ENCODE measurements around the gene SPNS2.

The SPNS2 gene

GRCh38 chr17:4538236-4539002, 39.7 kb downstream of the SPNS2 start:
- no peak for DNase-seq

- no peak for DNase-seq
Measured at GRCh38 chr17:4539025-4539424, 40.3 kb downstream of the SPNS2 start.

GRCh38 chr17:4539576-4540223, 41.0 kb downstream of the SPNS2 start:
- no peak for DNase-seq

GRCh38 chr17:4540224-4540651, 41.6 kb downstream of the SPNS2 start:
- no peak for DNase-seq

- no peak for DNase-seq
Measured at GRCh38 chr17:4540687-4541327, 42.1 kb downstream of the SPNS2 start.

GRCh38 chr17:4541328-4542002, 42.8 kb downstream of the SPNS2 start:
- DNase-seq, result no peak

GRCh38 chr17:4542003-4542725, 43.5 kb downstream of the SPNS2 start:
- no peak for DNase-seq

- no peak for DNase-seq
Measured at GRCh38 chr17:4542726-4543191, 44.1 kb downstream of the SPNS2 start.

- DNase-seq, result no peak
Measured at GRCh38 chr17:4543557-4544026, 44.9 kb downstream of the SPNS2 start.

- DNase-seq, result no peak
Measured at GRCh38 chr17:4544135-4544950, 45.7 kb downstream of the SPNS2 start.

- no peak for DNase-seq
Measured at GRCh38 chr17:4544951-4545216, 46.2 kb downstream of the SPNS2 start.

GRCh38 chr17:4545217-4545951, 46.7 kb downstream of the SPNS2 start:
- no peak for DNase-seq

GRCh38 chr17:4547118-4547906, 48.6 kb downstream of the SPNS2 start:
- no peak for DNase-seq

- no peak for DNase-seq
Measured at GRCh38 chr17:4548061-4548461, 49.4 kb downstream of the SPNS2 start.

GRCh38 chr17:4548721-4549531, 50.2 kb downstream of the SPNS2 start:
- no peak for DNase-seq

- DNase-seq, result no peak
Measured at GRCh38 chr17:4549781-4550533, 51.3 kb downstream of the SPNS2 start.

GRCh38 chr17:4550534-4551039, 51.9 kb downstream of the SPNS2 start:
- no peak for DNase-seq

- DNase-seq, result no peak
Measured at GRCh38 chr17:4551141-4551540, 52.5 kb downstream of the SPNS2 start.
